Spleen (tissue), 7 donors: Measurements from ENCODE around the gene TRIP4.

ENCODE experiments used
- CTCF ChIP-seq, 11 experiments: fragments of 200-600 bp in 7 of 11; fragments of 450-650 bp in 4 of 11; sonication (generic) in 4 of 11; IDR thresholded peaks in 8 of 11; conservative IDR thresholded peaks in 3 of 11; 1 replicate in 7 of 11; 2 replicates in 4 of 11; pipeline versions ENCODE4 v1.4.0 to v1.8.0; 2016 to 2021; ENCODE audit warnings: antibody characterized with exemption in 11 of 11, inconsistent platforms in 4 of 11, mild to moderate bottlenecking in 1 of 11
- POLR2AphosphoS5 ChIP-seq, 3 donors: sonication (generic); formaldehyde crosslinking; IDR thresholded peaks; one replicate each; pipeline ENCODE4 v1.5.1; 2017; ENCODE audit warnings: antibody characterized with exemption in 3 of 3
- donor health status: DM: no; HTN: no; CAD: no; lungs with moderate emphysema.
- donor health status: DM: no; HTN: no; CAD: no.
- donor health status: DM: no; HTN: no; CAD: no.

DNA sequence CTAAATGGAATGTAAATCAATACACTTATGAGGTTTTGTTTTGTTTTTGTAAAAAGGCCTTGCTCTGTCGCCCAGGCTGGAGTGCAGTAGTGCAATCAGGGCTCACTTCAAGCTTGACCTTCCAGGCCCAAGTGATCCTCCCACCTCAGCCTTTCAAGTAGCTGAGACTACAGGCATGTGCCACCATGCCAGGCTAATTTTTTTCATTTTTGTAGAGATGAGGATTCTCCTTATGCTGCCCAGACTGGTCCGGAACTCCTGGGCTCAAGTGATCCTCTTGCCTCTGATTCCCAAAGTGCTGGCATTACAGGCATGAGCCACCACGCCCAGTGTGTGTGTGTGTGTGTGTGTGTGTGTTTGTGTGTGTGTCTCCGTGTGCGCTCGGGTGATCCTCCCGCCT is 1.3 kb upstream of the TRIP4 start:
- TF ChIP-seq CTCF (IDR thresholded peaks at IDR 0.05 in 8 of 11, conservative IDR thresholded peaks at IDR 0.05 in 3 of 11) = no peak
- no peak for TF ChIP-seq POLR2AphosphoS5 (IDR thresholded peaks at IDR 0.05)
